Upper lobe of left lung (tissue), 6 donors: Measurements from ENCODE around the gene GABRG3. TPM values are rescaled to one million over a fixed set of nuclear protein-coding genes. Genes with fewer than 3 reads are reported as not detected.

Experiments used
- ATAC-seq, 2 donors: fragments of 200-7000 bp; cut with Tn5 transposase; one replicate each; pipeline ENCODE4 v1.9.1; 2022; ENCODE audit warnings: mild to moderate bottlenecking in 2 of 2, moderate library complexity in 2 of 2; ENCODE audit not compliant: low FRiP score in 2 of 2
- DNase-seq, 2 donors: peaks; one replicate each; pipeline ENCODE4 v3.0.0-alpha.2; 2019 to 2020
- H3K27ac ChIP-seq, 4 donors: fragments of 200-600 bp; sonication (generic); one replicate each; pipeline ENCODE4 v1.5.1; 2016 to 2019
- H3K27me3 ChIP-seq, 4 donors: fragments of 200-600 bp; sonication (generic); one replicate each; pipeline ENCODE4 v1.5.1; 2017 to 2019
- H3K36me3 ChIP-seq, 4 donors: fragments of 200-600 bp; sonication (generic); one replicate each; pipeline ENCODE4 v1.5.1; 2016 to 2019
- H3K4me1 ChIP-seq, 4 donors: fragments of 200-600 bp; sonication (generic); one replicate each; pipeline ENCODE4 v1.5.1; 2018 to 2019
- H3K4me3 ChIP-seq, 4 donors: fragments of 200-600 bp; sonication (generic); one replicate each; pipeline ENCODE4 v1.5.1; 2017 to 2019; ENCODE audit warnings: mild to moderate bottlenecking in 2 of 4, moderate library complexity in 1 of 4
- H3K9me3 ChIP-seq, 4 donors: fragments of 200-600 bp; sonication (generic); one replicate each; pipeline ENCODE4 v1.5.1; 2018 to 2019
- EP300 ChIP-seq, 4 donors: sonication (generic); formaldehyde crosslinking; IDR thresholded peaks; one replicate each; pipeline ENCODE4 v1.5.1; 2017; ENCODE audit warnings: antibody characterized with exemption in 4 of 4, control low read depth in 2 of 4
- POLR2A ChIP-seq, 4 donors: fragments of 450-650 bp; IDR thresholded peaks; one replicate each; pipeline ENCODE4 v1.5.1; 2016 to 2017; ENCODE audit warnings: antibody characterized with exemption in 4 of 4, mild to moderate bottlenecking in 2 of 4
- POLR2AphosphoS5 ChIP-seq, 2 donors: sonication (generic); formaldehyde crosslinking; IDR thresholded peaks; one replicate each; pipeline ENCODE4 v1.5.1; 2017; ENCODE audit warnings: antibody characterized with exemption in 2 of 2
- WGBS, 2 donors: methylation state at CpG; one replicate each; pipeline ENCODE4 v1.1.5; 2017 to 2018; 5-methylcytosine and 5-hydroxymethylcytosine counted together
- total RNA-seq, 6 donors: library from RNA; depleted of rRNA in 4 of 6; stranded (reverse); fragments of >200 nt in 4 of 6; gene quantifications; one replicate each; pipeline versions ENCODE4 v1.1.0 to v1.2.1, GENCODE V29; 2016 to 2021
- TF ChIP-seq, protein P1 (sequence below), 6 experiments: fragments of 450-650 bp in 4 of 6; fragments of 200-600 bp in 2 of 6; sonication (generic) in 2 of 6; IDR thresholded peaks; one replicate each; pipeline ENCODE4 v1.5.1; 2016 to 2019; ENCODE audit warnings: antibody characterized with exemption in 6 of 6
- donor health status: DM: no; HTN: no; CAD: no; lungs with moderate emphysema.
- donor health status: DM: no; HTN: yes; CAD: no; lungs with severe emphysema.

Gene GABRG3
- total RNA-seq, 6 donors from 2014 or later: not detected

DNA sequence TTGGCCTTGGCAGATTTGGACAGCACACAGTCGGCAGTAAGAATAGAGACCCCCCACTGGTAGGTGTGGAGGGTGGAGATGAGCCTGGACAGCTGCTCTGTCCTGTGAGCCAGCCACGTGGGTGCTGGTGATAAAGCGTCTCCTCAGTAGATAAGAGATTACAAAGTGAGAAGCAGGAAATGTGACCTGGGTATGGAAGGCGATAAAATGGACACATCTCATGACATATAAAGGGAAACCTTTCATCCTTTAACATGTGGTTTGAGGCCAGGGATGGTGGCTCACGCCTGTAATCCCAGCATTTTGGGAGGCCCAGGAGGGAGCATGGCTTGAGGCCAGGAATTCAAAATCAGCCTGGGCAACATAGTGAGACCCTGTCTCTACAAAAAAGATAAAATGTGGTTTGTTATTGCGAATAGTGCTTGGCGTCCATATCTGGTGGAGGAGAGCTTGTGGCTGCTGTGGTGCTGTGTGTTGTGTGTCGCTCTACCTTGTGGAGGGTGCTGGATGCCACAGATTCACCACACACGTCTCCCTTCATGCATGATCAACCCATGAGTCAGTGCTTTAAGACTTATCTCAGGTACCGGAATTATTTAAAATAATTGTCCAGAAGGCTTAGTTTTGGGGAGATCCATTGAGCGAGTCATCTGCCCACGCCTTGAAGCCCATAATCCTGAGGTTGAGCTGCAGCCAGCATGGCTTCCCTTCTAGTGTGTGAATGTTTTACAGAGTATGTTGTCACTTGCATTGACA lies 157.0 kb downstream of the GABRG3 start:
- WGBS, 2 donors: 73 to 74% methylated on average over 12 of the region's 12 CpGs

DNA sequence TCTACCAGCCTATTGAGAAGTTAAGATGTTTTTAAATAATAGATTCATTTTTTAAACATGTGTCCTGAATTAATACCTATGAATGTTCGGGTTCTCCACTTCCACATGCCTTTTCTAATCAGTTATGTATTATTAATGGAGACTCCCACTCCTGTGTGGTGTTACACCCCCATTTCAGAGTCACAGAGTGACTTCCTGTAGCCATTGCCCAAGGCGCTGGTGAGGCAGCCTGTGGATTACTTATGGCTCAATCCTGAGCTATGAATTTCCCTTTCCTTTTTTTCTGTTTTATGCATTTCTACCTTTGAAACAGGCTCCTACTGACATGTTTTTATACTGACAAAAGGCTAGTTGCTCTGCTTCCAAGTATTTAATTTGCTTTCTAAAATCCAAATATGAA lies 162.3 kb downstream of the GABRG3 start:
- H3K36me3 ChIP-seq: no peaks in the 10 kb centered on the region
- H3K27ac ChIP-seq: no peak overlapping the region
- H3K4me3 ChIP-seq: no peak overlapping the region
- peaks cover 0 to 5% (median 1%) of the 10 kb centered on the region in 4 donors for H3K9me3 ChIP-seq
- no peaks in the 10 kb centered on the region for H3K4me1 ChIP-seq
- no peak for ATAC-seq
- no peak for DNase-seq
- TF ChIP-seq, protein P1, sequence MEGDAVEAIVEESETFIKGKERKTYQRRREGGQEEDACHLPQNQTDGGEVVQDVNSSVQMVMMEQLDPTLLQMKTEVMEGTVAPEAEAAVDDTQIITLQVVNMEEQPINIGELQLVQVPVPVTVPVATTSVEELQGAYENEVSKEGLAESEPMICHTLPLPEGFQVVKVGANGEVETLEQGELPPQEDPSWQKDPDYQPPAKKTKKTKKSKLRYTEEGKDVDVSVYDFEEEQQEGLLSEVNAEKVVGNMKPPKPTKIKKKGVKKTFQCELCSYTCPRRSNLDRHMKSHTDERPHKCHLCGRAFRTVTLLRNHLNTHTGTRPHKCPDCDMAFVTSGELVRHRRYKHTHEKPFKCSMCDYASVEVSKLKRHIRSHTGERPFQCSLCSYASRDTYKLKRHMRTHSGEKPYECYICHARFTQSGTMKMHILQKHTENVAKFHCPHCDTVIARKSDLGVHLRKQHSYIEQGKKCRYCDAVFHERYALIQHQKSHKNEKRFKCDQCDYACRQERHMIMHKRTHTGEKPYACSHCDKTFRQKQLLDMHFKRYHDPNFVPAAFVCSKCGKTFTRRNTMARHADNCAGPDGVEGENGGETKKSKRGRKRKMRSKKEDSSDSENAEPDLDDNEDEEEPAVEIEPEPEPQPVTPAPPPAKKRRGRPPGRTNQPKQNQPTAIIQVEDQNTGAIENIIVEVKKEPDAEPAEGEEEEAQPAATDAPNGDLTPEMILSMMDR (IDR thresholded peaks at IDR 0.05): no peak
- no peak for TF ChIP-seq EP300 (IDR thresholded peaks at IDR 0.05)
- TF ChIP-seq POLR2AphosphoS5 (IDR thresholded peaks at IDR 0.05): no peak
- no peak for TF ChIP-seq POLR2A (IDR thresholded peaks at IDR 0.05)
- 31 to 70% methylated on average over 2 of the region's 2 CpGs for WGBS, 2 donors
- no peaks in the 10 kb centered on the region for H3K27me3 ChIP-seq

More for the DNA sequence above, 157.0 kb downstream of the GABRG3 start:
- Histone ChIP-seq H3K27ac (no peak overlapping the region), H3K27me3 (no peaks in the 10 kb centered on the region), H3K36me3 (no peaks in the 10 kb centered on the region), H3K9me3 (peaks cover 0 to 5% (median 3%) of the 10 kb centered on the region in 4 donors), H3K4me1 (no peaks in the 10 kb centered on the region), H3K4me3 (no peak overlapping the region)
- no peak for ATAC-seq
- no peak for TF ChIP-seq POLR2AphosphoS5 (IDR thresholded peaks at IDR 0.05)
- no peak for TF ChIP-seq POLR2A (IDR thresholded peaks at IDR 0.05)
- no peak for TF ChIP-seq EP300 (IDR thresholded peaks at IDR 0.05)
- DNase-seq: no peak

DNA sequence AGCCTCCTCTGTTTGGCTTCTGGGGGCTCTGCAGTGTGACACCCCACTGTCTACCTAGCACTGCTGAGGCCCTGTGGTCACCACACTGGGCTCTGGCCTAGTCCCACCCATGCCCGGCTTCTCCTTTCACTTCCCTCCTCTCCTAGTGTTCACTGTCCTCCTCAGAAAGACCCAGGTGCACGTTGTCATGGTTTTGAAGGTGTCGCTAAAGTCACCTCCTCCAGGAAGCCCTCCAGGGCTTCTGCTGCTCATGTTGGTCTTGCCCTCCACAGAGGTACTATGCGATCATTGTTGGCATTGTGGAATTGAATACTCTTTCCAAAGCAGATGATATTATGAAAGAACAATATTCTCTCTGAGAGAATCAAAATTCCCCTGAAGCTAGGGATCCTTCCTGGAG lies 163.5 kb downstream of the GABRG3 start:
- Histone ChIP-seq H3K27me3 (no peaks in the 10 kb centered on the region), H3K27ac (no peak overlapping the region), H3K4me3 (no peak overlapping the region), H3K36me3 (no peaks in the 10 kb centered on the region), H3K9me3 (peaks cover 0 to 5% (median 1%) of the 10 kb centered on the region in 4 donors), H3K4me1 (no peaks in the 10 kb centered on the region)
- WGBS, 2 donors: 89 to 97% methylated on average over 4 of the region's 4 CpGs
- DNase-seq: no peak
- ATAC-seq: no peak
- TF ChIP-seq POLR2A (IDR thresholded peaks at IDR 0.05) (no peak), EP300 (IDR thresholded peaks at IDR 0.05) (no peak)

DNA sequence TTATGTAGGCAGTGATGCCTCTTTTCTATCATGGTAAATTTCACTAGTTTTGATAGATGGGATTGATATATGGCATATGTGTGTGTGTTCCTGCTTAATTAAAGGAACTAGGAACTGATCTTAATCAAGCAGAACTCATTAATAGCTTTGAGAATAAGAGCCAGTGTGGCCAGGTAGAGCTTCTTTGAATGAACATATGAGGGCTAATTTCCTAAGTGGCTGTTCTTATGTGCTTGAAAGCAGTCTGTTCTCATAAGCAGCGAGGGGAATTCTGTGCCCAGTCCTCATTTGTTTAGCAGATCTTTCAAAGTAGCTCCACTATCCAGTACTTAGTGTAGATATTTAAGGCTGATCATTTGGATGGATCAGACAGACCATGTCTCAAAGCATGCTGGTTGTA lies 164.2 kb downstream of the GABRG3 start:
- H3K27ac ChIP-seq: no peak overlapping the region
- no peaks in the 10 kb centered on the region for H3K27me3 ChIP-seq
- no peak for ATAC-seq
- WGBS, 2 donors: 56 to 62% methylated on average over 1 of the region's 1 CpG
- DNase-seq: no peak
- H3K4me3 ChIP-seq: no peak overlapping the region
- H3K9me3 ChIP-seq: peaks cover 0 to 3% (median under 1%) of the 10 kb centered on the region in 4 donors
- no peaks in the 10 kb centered on the region for H3K4me1 ChIP-seq
- TF ChIP-seq, protein P1 (IDR thresholded peaks at IDR 0.05): no peak
- TF ChIP-seq EP300 (IDR thresholded peaks at IDR 0.05) (no peak), POLR2A (IDR thresholded peaks at IDR 0.05) (no peak), POLR2AphosphoS5 (IDR thresholded peaks at IDR 0.05) (no peak)
- no peaks in the 10 kb centered on the region for H3K36me3 ChIP-seq

DNA sequence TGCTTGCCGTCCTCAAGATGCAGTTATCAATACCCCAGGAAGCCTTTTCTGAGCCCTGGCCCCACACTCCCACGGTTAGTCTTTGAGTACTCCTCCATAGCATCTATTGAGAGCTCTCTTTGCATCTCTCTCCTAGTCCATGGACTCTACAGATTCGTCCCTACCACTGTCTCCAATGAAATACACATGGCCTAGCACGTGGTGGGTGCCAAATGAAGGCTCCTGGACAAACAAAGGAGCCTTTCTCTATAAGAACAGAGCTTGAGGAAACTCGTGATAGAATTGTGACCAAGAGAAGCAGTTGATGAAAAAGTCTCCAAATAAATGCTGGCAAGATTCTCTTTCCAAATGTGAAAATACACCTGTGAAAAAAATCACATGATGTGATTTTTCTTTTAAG lies 166.1 kb downstream of the GABRG3 start:
- no peak for ATAC-seq
- H3K27ac ChIP-seq: no peak overlapping the region
- no peak for DNase-seq
- no peaks in the 10 kb centered on the region for H3K27me3 ChIP-seq
- 62 to 68% methylated on average over 5 of the region's 5 CpGs for WGBS, 2 donors
- H3K4me3 ChIP-seq: no peak overlapping the region
- H3K9me3 ChIP-seq: no peaks in the 10 kb centered on the region
- H3K4me1 ChIP-seq: no peaks in the 10 kb centered on the region
- TF ChIP-seq EP300 (IDR thresholded peaks at IDR 0.05) (no peak), POLR2A (IDR thresholded peaks at IDR 0.05) (no peak), POLR2AphosphoS5 (IDR thresholded peaks at IDR 0.05) (no peak)
- TF ChIP-seq, protein P1 (IDR thresholded peaks at IDR 0.05): no peak
- H3K36me3 ChIP-seq: no peaks in the 10 kb centered on the region

DNA sequence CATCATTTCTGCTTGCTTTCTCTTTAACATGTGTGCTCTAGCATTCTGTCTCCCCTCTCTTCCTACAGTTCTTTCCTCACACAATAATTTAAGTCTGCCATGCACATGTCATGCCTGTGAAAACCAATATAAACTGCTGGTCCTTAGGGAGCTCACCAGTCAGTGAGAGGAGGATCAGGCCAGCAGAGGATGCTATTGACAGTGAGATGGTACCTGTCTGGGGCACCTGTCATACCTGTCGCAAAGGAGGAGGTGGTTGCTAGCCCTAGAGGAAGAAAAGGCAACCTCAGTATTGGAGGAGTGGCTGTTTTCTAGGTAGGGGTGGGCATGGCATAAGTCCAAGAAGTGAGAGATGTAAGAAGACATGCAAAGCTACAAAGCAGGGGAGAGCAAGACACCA lies 194.6 kb downstream of the GABRG3 start:
- Histone ChIP-seq H3K4me3 (no peak overlapping the region), H3K36me3 (no peaks in the 10 kb centered on the region), H3K27me3 (no peaks in the 10 kb centered on the region), H3K4me1 (no peaks in the 10 kb centered on the region), H3K9me3 (no peaks in the 10 kb centered on the region), H3K27ac (no peak overlapping the region)
- TF ChIP-seq, protein P1 (IDR thresholded peaks at IDR 0.05): no peak
- TF ChIP-seq POLR2A (IDR thresholded peaks at IDR 0.05) (no peak), EP300 (IDR thresholded peaks at IDR 0.05) (no peak), POLR2AphosphoS5 (IDR thresholded peaks at IDR 0.05) (no peak)
- WGBS, 2 donors: 88% methylated on average over 1 of the region's 1 CpG
- ATAC-seq: no peak
- DNase-seq: no peak
